HEK293 (cell line): ENCODE results near the gene CDH10.

Experiments used
- CTCF ChIA-PET: fragments of 350-600 bp; formaldehyde crosslinking; extraction: SDS; loops from one replicate; lab custom pipeline; 2021; ENCODE audit warnings: antibody characterized with exemption; lab: Yijun Ruan, JAX
- POLR2A ChIA-PET: fragments of 300-600 bp; formaldehyde crosslinking; extraction: SDS; loops from one replicate; lab custom pipeline; 2020; ENCODE audit warnings: antibody characterized with exemption, inconsistent platforms; lab: Yijun Ruan, JAX
- H3K27ac ChIP-seq: fragments of 200-500 bp; sonication (Bioruptor generic); 2 replicates; pipeline ENCODE4 v1.5.1; 2014; ENCODE audit warnings: low read depth, low read length, control low read depth, inconsistent platforms; ENCODE audit errors: extremely low read depth
- H3K36me3 ChIP-seq, 2 experiments: fragments of 200-500 bp in 1 of 2; sonication (Bioruptor generic) in 1 of 2; 1 replicate in 1 of 2; 2 replicates in 1 of 2; pipeline ENCODE4 v1.5.1; 2014 to 2017; ENCODE audit warnings: inconsistent platforms in 2 of 2, low read length in 2 of 2; ENCODE audit not compliant: control insufficient read depth in 2 of 2, insufficient read depth in 1 of 2
- H3K4me1 ChIP-seq: fragments of 200-500 bp; sonication (Bioruptor generic); 2 replicates; pipeline ENCODE4 v1.5.1; 2014; ENCODE audit warnings: mild to moderate bottlenecking, low read length, inconsistent platforms; ENCODE audit not compliant: control insufficient read depth, insufficient read depth
- H3K4me3 ChIP-seq: 2 replicates; pipeline ENCODE4 v1.5.1; 2011; ENCODE audit warnings: low read depth, mild to moderate bottlenecking, control low read depth, low read length, moderate library complexity
- H3K9me3 ChIP-seq: fragments of 200-500 bp; sonication (Bioruptor generic); 2 replicates; pipeline ENCODE4 v1.5.1; 2014; ENCODE audit warnings: low read depth, low read length, inconsistent platforms; ENCODE audit not compliant: control insufficient read depth, insufficient read depth
- KLF7 ChIP-seq: fragments of 450-650 bp; formaldehyde crosslinking; IDR thresholded peaks from 2 replicates; pipeline ENCODE4 v1.5.1; 2016; ENCODE audit warnings: missing biosample characterization, missing genetic modification characterization, borderline replicate concordance
- RBAK ChIP-seq: fragments of 450-650 bp; formaldehyde crosslinking; IDR thresholded peaks from 2 replicates; pipeline ENCODE4 v1.5.1; 2016; ENCODE audit warnings: missing biosample characterization, missing genetic modification characterization
- TRIM28 ChIP-seq: IDR thresholded peaks from 2 replicates; pipeline ENCODE4 v1.6.1; 2011; ENCODE audit warnings: low read length, control low read depth, borderline replicate concordance
- ZNF112 ChIP-seq: fragments of 450-650 bp; formaldehyde crosslinking; IDR thresholded peaks from 2 replicates; pipeline ENCODE4 v1.5.0; 2017; ENCODE audit warnings: missing biosample characterization, missing genetic modification characterization
- ZNF169 ChIP-seq: fragments of 450-650 bp; formaldehyde crosslinking; IDR thresholded peaks from 2 replicates; pipeline ENCODE4 v1.5.1; 2016; ENCODE audit warnings: missing biosample characterization, missing genetic modification characterization
- ZNF2 ChIP-seq: fragments of 450-650 bp; formaldehyde crosslinking; IDR thresholded peaks from 2 replicates; pipeline ENCODE4 v1.5.1; 2016; ENCODE audit warnings: missing biosample characterization, missing genetic modification characterization
- ZNF202 ChIP-seq: fragments of 450-650 bp; formaldehyde crosslinking; IDR thresholded peaks from 2 replicates; pipeline ENCODE4 v1.5.1; 2016; ENCODE audit warnings: missing biosample characterization, missing genetic modification characterization, borderline replicate concordance
- ZNF214 ChIP-seq: fragments of 450-650 bp; formaldehyde crosslinking; IDR thresholded peaks from 2 replicates; pipeline ENCODE4 v1.5.1; 2017; ENCODE audit warnings: missing biosample characterization, mild to moderate bottlenecking, missing genetic modification characterization, borderline replicate concordance
- ZNF221 ChIP-seq: fragments of 450-650 bp; formaldehyde crosslinking; IDR thresholded peaks from 2 replicates; pipeline ENCODE4 v1.5.1; 2017; ENCODE audit warnings: missing biosample characterization, missing genetic modification characterization, borderline replicate concordance
- ZNF266 ChIP-seq: fragments of 450-650 bp; formaldehyde crosslinking; IDR thresholded peaks from 2 replicates; pipeline ENCODE4 v1.5.1; 2016; ENCODE audit warnings: missing biosample characterization, missing genetic modification characterization, low read depth
- ZNF274 ChIP-seq, 2 experiments: fragments of 200-500 bp in 1 of 2; fragments of 450-650 bp in 1 of 2; sonication (Bioruptor generic) in 1 of 2; formaldehyde crosslinking in 1 of 2; IDR thresholded peaks; 2 replicates each; pipeline versions ENCODE4 v1.5.1 to v1.6.1; 2014 to 2016; ENCODE audit warnings: borderline replicate concordance in 1 of 2, inconsistent platforms in 1 of 2, low read length in 1 of 2, missing biosample characterization in 1 of 2, missing genetic modification characterization in 1 of 2
- ZNF391 ChIP-seq: fragments of 450-650 bp; formaldehyde crosslinking; IDR thresholded peaks from 2 replicates; pipeline ENCODE4 v1.5.1; 2016; ENCODE audit warnings: low read depth, missing biosample characterization, missing genetic modification characterization, borderline replicate concordance
- ZNF404 ChIP-seq: fragments of 450-650 bp; formaldehyde crosslinking; IDR thresholded peaks from 2 replicates; pipeline ENCODE4 v1.5.1; 2017; ENCODE audit warnings: missing biosample characterization, missing genetic modification characterization
- ZNF433 ChIP-seq: fragments of 450-650 bp; formaldehyde crosslinking; IDR thresholded peaks from 2 replicates; pipeline ENCODE4 v1.5.1; 2016; ENCODE audit warnings: missing biosample characterization, missing genetic modification characterization, low read depth
- ZNF571 ChIP-seq: fragments of 450-650 bp; formaldehyde crosslinking; IDR thresholded peaks from 2 replicates; pipeline ENCODE4 v1.5.0; 2017; ENCODE audit warnings: missing biosample characterization, missing genetic modification characterization
- ZNF660 ChIP-seq: fragments of 450-650 bp; IDR thresholded peaks from 2 replicates; pipeline ENCODE4 v1.5.1; 2018; ENCODE audit warnings: missing biosample characterization, mild to moderate bottlenecking, missing genetic modification characterization
- ZNF777 ChIP-seq: fragments of 450-650 bp; formaldehyde crosslinking; IDR thresholded peaks from 2 replicates; pipeline ENCODE4 v1.5.1; 2017; ENCODE audit warnings: missing biosample characterization, missing genetic modification characterization, borderline replicate concordance
- ZNF837 ChIP-seq: fragments of 450-650 bp; formaldehyde crosslinking; IDR thresholded peaks from 2 replicates; pipeline ENCODE4 v1.5.1; 2016; ENCODE audit warnings: missing biosample characterization, missing genetic modification characterization
- TF ChIP-seq, protein P1 (sequence below): fragments of 450-650 bp; formaldehyde crosslinking; IDR thresholded peaks from 2 replicates; pipeline ENCODE4 v1.5.1; 2017; ENCODE audit warnings: missing biosample characterization, missing genetic modification characterization
- TF ChIP-seq, protein P2 (sequence below): fragments of 450-650 bp; formaldehyde crosslinking; IDR thresholded peaks from 2 replicates; pipeline ENCODE4; 2016; ENCODE audit warnings: missing biosample characterization, missing genetic modification characterization
- TF ChIP-seq, protein P3 (sequence below): fragments of 450-650 bp; formaldehyde crosslinking; IDR thresholded peaks from 2 replicates; pipeline ENCODE4 v1.5.1; 2016; ENCODE audit warnings: missing biosample characterization, missing genetic modification characterization

CDH10 gene

DNA sequence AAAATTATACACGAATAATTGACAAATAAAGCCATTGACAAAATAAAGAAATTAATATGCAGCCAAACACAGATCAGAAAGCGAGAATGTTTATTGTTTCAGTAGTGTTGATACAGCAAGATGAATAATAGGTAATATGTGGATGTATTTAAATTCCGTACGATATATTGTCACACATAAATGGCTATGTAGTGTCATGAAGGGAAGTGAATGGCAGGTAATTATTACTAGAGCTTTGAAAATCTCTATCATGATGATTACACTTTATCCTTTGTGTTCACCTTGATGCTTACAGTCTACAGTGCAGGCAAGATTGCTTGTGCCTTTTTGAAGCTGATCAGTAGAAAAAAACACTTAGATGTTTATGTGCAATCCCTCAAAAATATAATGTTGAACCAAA is 23.3 kb upstream of the CDH10 start:
- Histone ChIP-seq H3K36me3 (no peaks in the 10 kb centered on the region), H3K4me1 (no peaks in the 10 kb centered on the region), H3K4me3 (no peak overlapping the region), H3K9me3 (no peaks in the 10 kb centered on the region), H3K27ac (no peak overlapping the region)
- TF ChIP-seq ZNF266 (no peak), ZNF202 (tag by site-specific recombination) (no peak), RBAK (no peak), ZNF404 (no peak), ZNF777 (tag by site-specific recombination) (no peak), ZNF214 (tag by site-specific recombination) (no peak), TRIM28 (no peak), ZNF112 (no peak), KLF7 (tag by site-specific recombination) (no peak)
- TF ChIP-seq, protein P1, sequence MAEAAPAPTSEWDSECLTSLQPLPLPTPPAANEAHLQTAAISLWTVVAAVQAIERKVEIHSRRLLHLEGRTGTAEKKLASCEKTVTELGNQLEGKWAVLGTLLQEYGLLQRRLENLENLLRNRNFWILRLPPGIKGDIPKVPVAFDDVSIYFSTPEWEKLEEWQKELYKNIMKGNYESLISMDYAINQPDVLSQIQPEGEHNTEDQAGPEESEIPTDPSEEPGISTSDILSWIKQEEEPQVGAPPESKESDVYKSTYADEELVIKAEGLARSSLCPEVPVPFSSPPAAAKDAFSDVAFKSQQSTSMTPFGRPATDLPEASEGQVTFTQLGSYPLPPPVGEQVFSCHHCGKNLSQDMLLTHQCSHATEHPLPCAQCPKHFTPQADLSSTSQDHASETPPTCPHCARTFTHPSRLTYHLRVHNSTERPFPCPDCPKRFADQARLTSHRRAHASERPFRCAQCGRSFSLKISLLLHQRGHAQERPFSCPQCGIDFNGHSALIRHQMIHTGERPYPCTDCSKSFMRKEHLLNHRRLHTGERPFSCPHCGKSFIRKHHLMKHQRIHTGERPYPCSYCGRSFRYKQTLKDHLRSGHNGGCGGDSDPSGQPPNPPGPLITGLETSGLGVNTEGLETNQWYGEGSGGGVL: no peak
- POLR2A ChIA-PET: no interaction called here
- CTCF ChIA-PET: interaction anchor here (0.6 kb wide), 1 partner anchor 27 kb away, joined by 5 read pairs; no protein-coding TSS in a partner anchor

DNA sequence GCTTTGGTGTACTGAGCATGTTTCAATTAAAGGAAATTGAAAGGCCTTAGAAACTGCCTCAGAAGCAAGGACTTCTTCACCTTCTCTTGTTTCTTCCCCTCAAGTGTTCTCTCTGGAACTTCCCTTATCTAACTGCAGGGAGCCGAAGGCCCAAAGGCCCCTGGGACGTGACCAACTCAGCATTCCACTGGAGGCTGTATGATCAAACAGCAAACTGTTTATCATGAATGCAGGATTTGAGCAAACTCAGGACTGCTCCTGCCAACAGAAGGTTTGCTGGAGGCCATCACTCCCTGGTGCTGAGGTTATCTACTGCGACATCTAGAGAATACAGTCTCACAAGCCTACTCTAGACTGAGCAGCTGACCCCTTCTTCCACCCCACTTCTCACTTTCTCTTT is 4.8 kb upstream of the CDH10 start:
- no peaks in the 10 kb centered on the region for H3K4me1 ChIP-seq
- ChIA-PET POLR2A (no interaction called here), CTCF (no interaction called here)
- no peak for TF ChIP-seq ZNF274 (IDR thresholded peaks at IDR 0.05; ENCODE audit: low read length)
- TF ChIP-seq ZNF274 (tag by site-specific recombination; IDR thresholded peaks at IDR 0.05; ENCODE audit: borderline replicate concordance): no peak
- TF ChIP-seq ZNF433 (tag by site-specific recombination): no peak
- TF ChIP-seq ZNF2 (tag by site-specific recombination): no peak
- no peak for TF ChIP-seq ZNF221 (tag by site-specific recombination)
- TF ChIP-seq ZNF837: no peak
- TF ChIP-seq, protein P2, sequence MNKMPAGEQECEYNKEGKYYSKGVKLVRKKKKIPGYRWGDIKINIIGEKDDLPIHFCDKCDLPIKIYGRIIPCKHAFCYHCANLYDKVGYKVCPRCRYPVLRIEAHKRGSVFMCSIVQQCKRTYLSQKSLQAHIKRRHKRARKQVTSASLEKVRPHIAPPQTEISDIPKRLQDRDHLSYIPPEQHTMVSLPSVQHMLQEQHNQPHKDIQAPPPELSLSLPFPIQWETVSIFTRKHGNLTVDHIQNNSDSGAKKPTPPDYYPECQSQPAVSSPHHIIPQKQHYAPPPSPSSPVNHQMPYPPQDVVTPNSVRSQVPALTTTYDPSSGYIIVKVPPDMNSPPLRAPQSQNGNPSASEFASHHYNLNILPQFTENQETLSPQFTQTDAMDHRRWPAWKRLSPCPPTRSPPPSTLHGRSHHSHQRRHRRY (tag by site-specific recombination): no peak
- TF ChIP-seq, all 188 proteins: peak for 0
- no peak overlapping the region for H3K27ac ChIP-seq
- no peaks in the 10 kb centered on the region for H3K36me3 ChIP-seq
- no peaks in the 10 kb centered on the region for H3K9me3 ChIP-seq
- H3K4me3 ChIP-seq: no peak overlapping the region

DNA sequence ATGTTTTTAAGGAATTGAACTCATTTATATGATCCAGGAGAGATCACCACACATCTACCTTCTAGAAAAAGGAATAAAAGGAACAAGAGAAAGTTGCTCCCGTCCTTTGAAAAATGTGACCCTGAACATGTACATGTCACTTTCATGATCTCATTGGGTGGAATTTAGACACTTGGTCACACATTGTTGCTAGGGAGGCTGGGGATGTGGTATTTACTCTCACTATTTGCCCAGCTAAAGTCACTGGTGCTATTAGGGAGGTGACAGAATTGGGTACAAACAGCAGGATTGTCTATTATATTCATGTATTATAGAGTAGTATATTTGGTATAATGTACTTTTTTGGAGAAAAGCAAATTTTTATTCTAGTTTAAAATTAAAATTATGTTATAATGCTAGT is 2.1 kb upstream of the CDH10 start:
- ChIA-PET CTCF (interaction anchor here (0.6 to 1.1 kb wide), 2 partner anchors 173 to 364 kb away, joined by 3 to 5 read pairs; no protein-coding TSS in a partner anchor), POLR2A (no interaction called here)
- TF ChIP-seq ZNF391 (tag by site-specific recombination): no peak
- no peak for TF ChIP-seq ZNF571 (tag by site-specific recombination)
- TF ChIP-seq ZNF660 (tag by site-specific recombination): no peak
- no peak for TF ChIP-seq ZNF169 (tag by site-specific recombination)
- TF ChIP-seq, protein P3, sequence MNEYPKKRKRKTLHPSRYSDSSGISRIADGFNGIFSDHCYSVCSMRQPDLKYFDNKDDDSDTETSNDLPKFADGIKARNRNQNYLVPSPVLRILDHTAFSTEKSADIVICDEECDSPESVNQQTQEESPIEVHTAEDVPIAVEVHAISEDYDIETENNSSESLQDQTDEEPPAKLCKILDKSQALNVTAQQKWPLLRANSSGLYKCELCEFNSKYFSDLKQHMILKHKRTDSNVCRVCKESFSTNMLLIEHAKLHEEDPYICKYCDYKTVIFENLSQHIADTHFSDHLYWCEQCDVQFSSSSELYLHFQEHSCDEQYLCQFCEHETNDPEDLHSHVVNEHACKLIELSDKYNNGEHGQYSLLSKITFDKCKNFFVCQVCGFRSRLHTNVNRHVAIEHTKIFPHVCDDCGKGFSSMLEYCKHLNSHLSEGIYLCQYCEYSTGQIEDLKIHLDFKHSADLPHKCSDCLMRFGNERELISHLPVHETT (tag by site-specific recombination): no peak
- H3K4me1 ChIP-seq: no peaks in the 10 kb centered on the region
- no peaks in the 10 kb centered on the region for H3K36me3 ChIP-seq
- H3K4me3 ChIP-seq: no peak overlapping the region
- H3K9me3 ChIP-seq: no peaks in the 10 kb centered on the region
- no peak overlapping the region for H3K27ac ChIP-seq
